Measurements from ENCODE around the gene LINC01488.

DNA sequence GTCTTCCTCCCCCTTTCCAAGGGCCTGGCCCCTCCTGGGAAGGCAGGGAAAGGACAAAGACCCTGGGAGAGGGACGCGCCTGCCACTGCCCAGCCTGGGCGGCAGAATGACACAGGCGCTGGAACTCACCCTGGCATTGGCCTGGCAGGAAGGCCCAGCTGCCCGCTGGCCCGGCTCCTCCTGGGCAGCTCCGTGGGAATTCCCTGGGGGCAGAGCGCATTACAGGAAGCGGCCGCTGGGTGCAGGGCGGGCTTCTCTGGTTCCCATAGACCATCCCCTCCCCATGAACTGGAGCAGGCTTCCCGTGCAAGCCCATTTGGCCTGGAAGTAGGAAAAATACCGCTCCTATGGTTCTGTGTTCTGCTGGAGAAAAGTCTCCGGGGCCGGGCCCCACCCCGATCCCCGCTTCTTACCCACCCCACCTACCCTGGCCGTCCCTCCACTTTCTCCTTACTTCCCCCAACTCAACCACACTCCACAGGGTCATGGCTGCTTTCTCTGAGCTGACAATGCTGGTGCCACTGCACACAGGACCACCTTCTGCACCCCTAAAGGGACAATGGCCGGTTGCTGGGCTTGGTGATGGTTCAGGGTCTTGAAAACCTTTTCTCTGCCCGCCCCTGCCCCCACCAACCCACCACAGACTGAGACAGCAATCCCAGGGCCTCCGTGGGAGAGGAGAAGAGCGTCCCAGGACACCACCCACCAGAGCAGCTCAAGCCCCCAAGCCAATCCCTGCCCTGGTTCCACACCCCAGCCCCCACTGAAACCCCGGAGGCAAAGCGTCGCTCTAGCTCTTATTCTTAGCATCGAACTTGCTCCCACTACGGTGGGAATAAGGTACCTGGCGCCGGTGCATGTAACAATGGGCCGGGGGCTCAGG, 58.9 kb downstream of the LINC01488 start:
- TF ChIP-seq POLR2A (IDR thresholded peaks at IDR 0.05), result no peak
- TF ChIP-seq, protein P1, sequence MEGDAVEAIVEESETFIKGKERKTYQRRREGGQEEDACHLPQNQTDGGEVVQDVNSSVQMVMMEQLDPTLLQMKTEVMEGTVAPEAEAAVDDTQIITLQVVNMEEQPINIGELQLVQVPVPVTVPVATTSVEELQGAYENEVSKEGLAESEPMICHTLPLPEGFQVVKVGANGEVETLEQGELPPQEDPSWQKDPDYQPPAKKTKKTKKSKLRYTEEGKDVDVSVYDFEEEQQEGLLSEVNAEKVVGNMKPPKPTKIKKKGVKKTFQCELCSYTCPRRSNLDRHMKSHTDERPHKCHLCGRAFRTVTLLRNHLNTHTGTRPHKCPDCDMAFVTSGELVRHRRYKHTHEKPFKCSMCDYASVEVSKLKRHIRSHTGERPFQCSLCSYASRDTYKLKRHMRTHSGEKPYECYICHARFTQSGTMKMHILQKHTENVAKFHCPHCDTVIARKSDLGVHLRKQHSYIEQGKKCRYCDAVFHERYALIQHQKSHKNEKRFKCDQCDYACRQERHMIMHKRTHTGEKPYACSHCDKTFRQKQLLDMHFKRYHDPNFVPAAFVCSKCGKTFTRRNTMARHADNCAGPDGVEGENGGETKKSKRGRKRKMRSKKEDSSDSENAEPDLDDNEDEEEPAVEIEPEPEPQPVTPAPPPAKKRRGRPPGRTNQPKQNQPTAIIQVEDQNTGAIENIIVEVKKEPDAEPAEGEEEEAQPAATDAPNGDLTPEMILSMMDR (IDR thresholded peaks at IDR 0.05), result no peak
- TF ChIP-seq POLR2AphosphoS5 (IDR thresholded peaks at IDR 0.05), result no peak

Data from sigmoid colon (tissue), 4 donors.